ENCODE results near the gene ANXA2R. TPM values are rescaled to one million over a fixed set of nuclear protein-coding genes. Genes with fewer than 3 reads are reported as not detected.
A peak's percentile ranks its signal among the peaks of the same experiment; 100 is the strongest.

The ANXA2R gene
- total and polyA plus RNA-seq, 2 of the 13 experiments (the other 11 are each of a cell fraction or from before 2014, with no cell fraction given) = 0.95 to 1.3 TPM

DNA sequence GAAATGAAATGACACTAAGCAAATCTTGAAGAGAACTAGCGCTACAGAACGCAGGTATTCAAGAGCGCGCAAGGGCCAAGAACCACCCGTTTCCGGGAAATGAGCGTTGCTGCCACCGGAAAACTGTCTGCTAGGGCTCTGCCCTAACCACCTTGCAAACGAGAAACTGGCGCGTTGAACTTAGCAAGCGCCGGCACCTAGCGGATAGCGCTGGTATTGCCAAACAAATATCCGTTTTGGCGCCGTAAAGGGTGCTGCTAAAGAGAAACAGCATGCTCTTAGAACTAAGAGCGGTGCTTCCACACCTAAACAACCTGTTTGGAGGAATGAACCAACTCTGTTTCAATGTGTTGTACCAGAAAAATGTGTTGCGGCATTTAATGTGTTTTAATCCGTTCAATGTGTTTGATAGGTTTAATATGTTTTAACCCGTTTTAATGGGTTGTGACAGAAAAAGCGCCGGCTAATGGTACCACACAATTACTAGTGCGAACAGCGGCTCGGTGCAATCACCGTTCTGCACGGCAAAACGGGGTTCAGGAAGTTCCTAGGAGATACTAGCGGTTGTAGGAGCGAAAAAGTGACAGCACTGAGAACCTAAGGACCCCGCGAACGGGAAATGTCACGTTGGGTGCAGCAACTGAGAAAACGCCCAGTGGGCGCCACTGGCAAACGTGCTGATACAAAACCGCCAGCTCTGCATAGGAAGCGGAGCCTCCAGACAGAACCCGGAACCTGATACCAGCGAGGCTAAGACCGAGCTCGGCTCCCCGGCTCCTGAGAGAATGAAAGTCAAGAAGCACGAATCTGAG is at the start of gene ANXA2R (continued):
- TF ChIP-seq, protein P1, sequence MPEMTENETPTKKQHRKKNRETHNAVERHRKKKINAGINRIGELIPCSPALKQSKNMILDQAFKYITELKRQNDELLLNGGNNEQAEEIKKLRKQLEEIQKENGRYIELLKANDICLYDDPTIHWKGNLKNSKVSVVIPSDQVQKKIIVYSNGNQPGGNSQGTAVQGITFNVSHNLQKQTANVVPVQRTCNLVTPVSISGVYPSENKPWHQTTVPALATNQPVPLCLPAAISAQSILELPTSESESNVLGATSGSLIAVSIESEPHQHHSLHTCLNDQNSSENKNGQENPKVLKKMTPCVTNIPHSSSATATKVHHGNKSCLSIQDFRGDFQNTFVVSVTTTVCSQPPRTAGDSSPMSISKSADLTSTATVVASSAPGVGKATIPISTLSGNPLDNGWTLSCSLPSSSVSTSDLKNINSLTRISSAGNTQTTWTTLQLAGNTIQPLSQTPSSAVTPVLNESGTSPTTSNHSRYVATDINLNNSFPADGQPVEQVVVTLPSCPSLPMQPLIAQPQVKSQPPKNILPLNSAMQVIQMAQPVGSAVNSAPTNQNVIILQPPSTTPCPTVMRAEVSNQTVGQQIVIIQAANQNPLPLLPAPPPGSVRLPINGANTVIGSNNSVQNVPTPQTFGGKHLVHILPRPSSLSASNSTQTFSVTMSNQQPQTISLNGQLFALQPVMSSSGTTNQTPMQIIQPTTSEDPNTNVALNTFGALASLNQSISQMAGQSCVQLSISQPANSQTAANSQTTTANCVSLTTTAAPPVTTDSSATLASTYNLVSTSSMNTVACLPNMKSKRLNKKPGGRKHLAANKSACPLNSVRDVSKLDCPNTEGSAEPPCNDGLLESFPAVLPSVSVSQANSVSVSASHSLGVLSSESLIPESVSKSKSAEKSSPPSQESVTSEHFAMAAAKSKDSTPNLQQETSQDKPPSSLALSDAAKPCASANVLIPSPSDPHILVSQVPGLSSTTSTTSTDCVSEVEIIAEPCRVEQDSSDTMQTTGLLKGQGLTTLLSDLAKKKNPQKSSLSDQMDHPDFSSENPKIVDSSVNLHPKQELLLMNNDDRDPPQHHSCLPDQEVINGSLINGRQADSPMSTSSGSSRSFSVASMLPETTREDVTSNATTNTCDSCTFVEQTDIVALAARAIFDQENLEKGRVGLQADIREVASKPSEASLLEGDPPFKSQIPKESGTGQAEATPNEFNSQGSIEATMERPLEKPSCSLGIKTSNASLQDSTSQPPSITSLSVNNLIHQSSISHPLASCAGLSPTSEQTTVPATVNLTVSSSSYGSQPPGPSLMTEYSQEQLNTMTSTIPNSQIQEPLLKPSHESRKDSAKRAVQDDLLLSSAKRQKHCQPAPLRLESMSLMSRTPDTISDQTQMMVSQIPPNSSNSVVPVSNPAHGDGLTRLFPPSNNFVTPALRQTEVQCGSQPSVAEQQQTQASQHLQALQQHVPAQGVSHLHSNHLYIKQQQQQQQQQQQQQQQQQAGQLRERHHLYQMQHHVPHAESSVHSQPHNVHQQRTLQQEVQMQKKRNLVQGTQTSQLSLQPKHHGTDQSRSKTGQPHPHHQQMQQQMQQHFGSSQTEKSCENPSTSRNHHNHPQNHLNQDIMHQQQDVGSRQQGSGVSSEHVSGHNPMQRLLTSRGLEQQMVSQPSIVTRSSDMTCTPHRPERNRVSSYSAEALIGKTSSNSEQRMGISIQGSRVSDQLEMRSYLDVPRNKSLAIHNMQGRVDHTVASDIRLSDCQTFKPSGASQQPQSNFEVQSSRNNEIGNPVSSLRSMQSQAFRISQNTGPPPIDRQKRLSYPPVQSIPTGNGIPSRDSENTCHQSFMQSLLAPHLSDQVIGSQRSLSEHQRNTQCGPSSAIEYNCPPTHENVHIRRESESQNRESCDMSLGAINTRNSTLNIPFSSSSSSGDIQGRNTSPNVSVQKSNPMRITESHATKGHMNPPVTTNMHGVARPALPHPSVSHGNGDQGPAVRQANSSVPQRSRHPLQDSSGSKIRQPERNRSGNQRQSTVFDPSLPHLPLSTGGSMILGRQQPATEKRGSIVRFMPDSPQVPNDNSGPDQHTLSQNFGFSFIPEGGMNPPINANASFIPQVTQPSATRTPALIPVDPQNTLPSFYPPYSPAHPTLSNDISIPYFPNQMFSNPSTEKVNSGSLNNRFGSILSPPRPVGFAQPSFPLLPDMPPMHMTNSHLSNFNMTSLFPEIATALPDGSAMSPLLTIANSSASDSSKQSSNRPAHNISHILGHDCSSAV (CRISPR knock-in tag; IDR thresholded peaks at IDR 0.05; ENCODE audit: borderline replicate concordance) = no peak
- TF ChIP-seq, protein P2, sequence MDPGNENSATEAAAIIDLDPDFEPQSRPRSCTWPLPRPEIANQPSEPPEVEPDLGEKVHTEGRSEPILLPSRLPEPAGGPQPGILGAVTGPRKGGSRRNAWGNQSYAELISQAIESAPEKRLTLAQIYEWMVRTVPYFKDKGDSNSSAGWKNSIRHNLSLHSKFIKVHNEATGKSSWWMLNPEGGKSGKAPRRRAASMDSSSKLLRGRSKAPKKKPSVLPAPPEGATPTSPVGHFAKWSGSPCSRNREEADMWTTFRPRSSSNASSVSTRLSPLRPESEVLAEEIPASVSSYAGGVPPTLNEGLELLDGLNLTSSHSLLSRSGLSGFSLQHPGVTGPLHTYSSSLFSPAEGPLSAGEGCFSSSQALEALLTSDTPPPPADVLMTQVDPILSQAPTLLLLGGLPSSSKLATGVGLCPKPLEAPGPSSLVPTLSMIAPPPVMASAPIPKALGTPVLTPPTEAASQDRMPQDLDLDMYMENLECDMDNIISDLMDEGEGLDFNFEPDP (CRISPR knock-in tag; conservative IDR thresholded peaks at IDR 0.05) = no peak
- peak; percentile 49; the same call in 1 of the 2 replicates for TF ChIP-seq MEIS2 (CRISPR knock-in tag; IDR thresholded peaks at IDR 0.05)
- no peak for TF ChIP-seq NFRKB (IDR thresholded peaks at IDR 0.05)
- TF ChIP-seq, protein P3, sequence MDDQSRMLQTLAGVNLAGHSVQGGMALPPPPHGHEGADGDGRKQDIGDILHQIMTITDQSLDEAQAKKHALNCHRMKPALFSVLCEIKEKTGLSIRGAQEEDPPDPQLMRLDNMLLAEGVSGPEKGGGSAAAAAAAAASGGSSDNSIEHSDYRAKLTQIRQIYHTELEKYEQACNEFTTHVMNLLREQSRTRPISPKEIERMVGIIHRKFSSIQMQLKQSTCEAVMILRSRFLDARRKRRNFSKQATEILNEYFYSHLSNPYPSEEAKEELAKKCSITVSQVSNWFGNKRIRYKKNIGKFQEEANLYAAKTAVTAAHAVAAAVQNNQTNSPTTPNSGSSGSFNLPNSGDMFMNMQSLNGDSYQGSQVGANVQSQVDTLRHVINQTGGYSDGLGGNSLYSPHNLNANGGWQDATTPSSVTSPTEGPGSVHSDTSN (CRISPR knock-in tag; IDR thresholded peaks at IDR 0.05; ENCODE audit: borderline replicate concordance) = no peak
- TF ChIP-seq MED1 (CRISPR knock-in tag; IDR thresholded peaks at IDR 0.05) = peak; percentile 49; the same call in 1 of the 2 replicates
- TF ChIP-seq THAP11 (CRISPR knock-in tag; IDR thresholded peaks at IDR 0.05) = peak; percentile 35; the same call in 1 of the 2 replicates
- TF ChIP-seq NFE2 (CRISPR knock-in tag; IDR thresholded peaks at IDR 0.05) = no peak
- no peak for TF ChIP-seq CHD2 (IDR thresholded peaks at IDR 0.05; ENCODE audit: low read depth, low read length)
- no peak for TF ChIP-seq ZNF674 (CRISPR knock-in tag; IDR thresholded peaks at IDR 0.05; ENCODE audit: low read depth)
- TF ChIP-seq, protein P4, sequence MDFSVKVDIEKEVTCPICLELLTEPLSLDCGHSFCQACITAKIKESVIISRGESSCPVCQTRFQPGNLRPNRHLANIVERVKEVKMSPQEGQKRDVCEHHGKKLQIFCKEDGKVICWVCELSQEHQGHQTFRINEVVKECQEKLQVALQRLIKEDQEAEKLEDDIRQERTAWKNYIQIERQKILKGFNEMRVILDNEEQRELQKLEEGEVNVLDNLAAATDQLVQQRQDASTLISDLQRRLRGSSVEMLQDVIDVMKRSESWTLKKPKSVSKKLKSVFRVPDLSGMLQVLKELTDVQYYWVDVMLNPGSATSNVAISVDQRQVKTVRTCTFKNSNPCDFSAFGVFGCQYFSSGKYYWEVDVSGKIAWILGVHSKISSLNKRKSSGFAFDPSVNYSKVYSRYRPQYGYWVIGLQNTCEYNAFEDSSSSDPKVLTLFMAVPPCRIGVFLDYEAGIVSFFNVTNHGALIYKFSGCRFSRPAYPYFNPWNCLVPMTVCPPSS (IDR thresholded peaks at IDR 0.05) = no peak
- TF ChIP-seq AGO1 (IDR thresholded peaks at IDR 0.05; ENCODE audit: low read depth, low read length, poor library complexity, severe bottlenecking) = no peak
- TF ChIP-seq ZSCAN20 (CRISPR knock-in tag; IDR thresholded peaks at IDR 0.05; ENCODE audit: borderline replicate concordance) = no peak
- TF ChIP-seq KDM5A (IDR thresholded peaks at IDR 0.05; ENCODE audit: borderline replicate concordance, low read length) = no peak
- no peak for TF ChIP-seq SP2 (CRISPR knock-in tag; IDR thresholded peaks at IDR 0.05)
- TF ChIP-seq NFE2L1 (CRISPR knock-in tag; IDR thresholded peaks at IDR 0.05; ENCODE audit: borderline replicate concordance) = no peak
